ENCODE results near the gene ABCB9.
"Not testable (repeated sequence)": the region's sequence is repeated elsewhere in the genome, so short reads cannot be mapped to it uniquely, and the experiment has no call there.

The ABCB9 gene

DNA sequence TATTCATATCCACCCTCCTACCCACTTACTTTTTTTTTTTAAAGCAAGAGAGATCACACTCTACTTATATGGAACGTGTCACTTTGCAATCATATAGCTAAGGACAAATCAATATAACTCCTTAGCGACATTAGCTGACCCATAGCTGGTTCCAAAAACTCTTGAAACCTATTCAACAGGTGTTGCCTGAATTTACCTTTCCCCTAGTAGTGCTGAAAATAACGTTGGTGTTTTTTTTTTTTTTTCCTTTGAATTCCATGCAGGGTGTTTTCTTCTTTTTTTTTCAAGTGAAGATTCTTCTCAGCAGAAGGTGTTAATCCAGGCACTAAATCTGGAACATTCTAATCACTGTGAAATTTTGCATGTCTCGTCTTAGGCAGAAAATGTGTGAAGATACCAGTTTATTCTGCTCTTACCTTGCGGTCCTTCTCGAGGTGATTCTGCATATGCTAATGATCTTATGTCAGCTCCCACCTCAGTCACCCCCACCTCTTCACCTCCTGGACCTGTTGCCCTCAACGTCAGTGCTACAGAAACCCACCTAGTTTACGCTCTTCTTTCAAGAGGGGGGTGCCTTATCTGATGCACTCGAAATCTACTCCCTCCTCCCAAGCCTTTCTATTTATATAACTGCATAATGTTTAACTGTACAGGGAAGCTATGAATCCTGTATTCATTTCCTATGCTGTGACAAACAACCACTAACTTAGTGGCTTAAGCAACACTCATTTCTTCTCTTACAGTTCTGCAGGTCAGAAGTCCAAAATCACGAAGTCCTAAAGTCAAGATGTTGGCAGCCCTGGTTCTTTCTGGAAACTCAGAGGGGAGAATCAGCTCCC, 63.2 kb downstream of the ABCB9 start:
- H3K36me3 ChIP-seq (ENCODE audit: control insufficient read depth, insufficient read depth, low read length): no peaks in the 10 kb centered on the region
- H3K4me1 ChIP-seq (ENCODE audit: control insufficient read depth, insufficient read depth, low read length): no peaks in the 10 kb centered on the region; the same call in 1 of the 2 replicates
- no peak overlapping the region for H3K27ac ChIP-seq (ENCODE audit: low read depth, low read length)
- H3K9me3 ChIP-seq (ENCODE audit: control insufficient read depth, insufficient read depth, low read length): no peaks in the 10 kb centered on the region
- no peak overlapping the region for H3K4me3 ChIP-seq (ENCODE audit: low read depth, low read length)
- no peaks in the 10 kb centered on the region for H3K27me3 ChIP-seq (ENCODE audit: control insufficient read depth, insufficient read depth, low read length)
- H3K9ac ChIP-seq (ENCODE audit: low read depth, low read length): no peak overlapping the region

DNA sequence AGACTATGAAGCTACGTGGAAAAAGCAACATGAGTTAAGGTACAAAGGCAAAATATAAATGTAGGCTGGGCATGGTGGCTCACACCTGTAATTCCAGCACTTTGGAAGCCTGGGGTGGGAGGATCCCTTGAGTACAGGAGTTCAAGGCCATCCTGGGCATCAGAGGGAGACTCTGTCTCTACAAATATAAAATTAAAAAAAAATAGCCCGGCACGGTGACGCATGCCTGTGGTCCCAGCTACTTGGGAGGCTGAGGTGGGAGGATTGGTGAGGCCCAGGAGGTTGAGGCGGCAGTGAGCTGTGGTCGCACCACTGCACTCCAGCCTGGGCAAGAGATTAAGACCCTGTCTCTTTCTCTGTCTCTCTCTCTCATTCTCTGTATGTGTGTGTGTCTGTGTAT, 66.4 kb downstream of the ABCB9 start:
- no peaks in the 10 kb centered on the region for H3K36me3 ChIP-seq (ENCODE audit: control insufficient read depth, insufficient read depth, low read length)
- no peak overlapping the region for H3K9ac ChIP-seq (ENCODE audit: low read depth, low read length)
- H3K27me3 ChIP-seq (ENCODE audit: control insufficient read depth, insufficient read depth, low read length): peaks cover 7% of the 10 kb centered on the region
- no peaks in the 10 kb centered on the region for H3K9me3 ChIP-seq (ENCODE audit: control insufficient read depth, insufficient read depth, low read length)
- no peak overlapping the region for H3K4me3 ChIP-seq (ENCODE audit: low read depth, low read length)
- H3K27ac ChIP-seq (ENCODE audit: low read depth, low read length): no peak overlapping the region
- H3K4me1 ChIP-seq (ENCODE audit: control insufficient read depth, insufficient read depth, low read length): peaks cover 3% of the 10 kb centered on the region; the same call in 1 of the 2 replicates

GRCh38 chr12:122896662-122897061, 69.6 kb downstream of the ABCB9 start:
- Histone ChIP-seq H3K4me1 (ENCODE audit: control insufficient read depth, insufficient read depth, low read length) (peaks cover 31% of the 10 kb centered on the region), H3K36me3 (ENCODE audit: control insufficient read depth, insufficient read depth, low read length) (no peaks in the 10 kb centered on the region), H3K9ac (ENCODE audit: low read depth, low read length) (no peak overlapping the region), H3K9me3 (ENCODE audit: control insufficient read depth, insufficient read depth, low read length) (no peaks in the 10 kb centered on the region), H3K27me3 (ENCODE audit: control insufficient read depth, insufficient read depth, low read length) (peaks cover 11% of the 10 kb centered on the region), H3K4me3 (ENCODE audit: low read depth, low read length) (no peak overlapping the region), H3K27ac (ENCODE audit: low read depth, low read length) (no peak overlapping the region)

DNA sequence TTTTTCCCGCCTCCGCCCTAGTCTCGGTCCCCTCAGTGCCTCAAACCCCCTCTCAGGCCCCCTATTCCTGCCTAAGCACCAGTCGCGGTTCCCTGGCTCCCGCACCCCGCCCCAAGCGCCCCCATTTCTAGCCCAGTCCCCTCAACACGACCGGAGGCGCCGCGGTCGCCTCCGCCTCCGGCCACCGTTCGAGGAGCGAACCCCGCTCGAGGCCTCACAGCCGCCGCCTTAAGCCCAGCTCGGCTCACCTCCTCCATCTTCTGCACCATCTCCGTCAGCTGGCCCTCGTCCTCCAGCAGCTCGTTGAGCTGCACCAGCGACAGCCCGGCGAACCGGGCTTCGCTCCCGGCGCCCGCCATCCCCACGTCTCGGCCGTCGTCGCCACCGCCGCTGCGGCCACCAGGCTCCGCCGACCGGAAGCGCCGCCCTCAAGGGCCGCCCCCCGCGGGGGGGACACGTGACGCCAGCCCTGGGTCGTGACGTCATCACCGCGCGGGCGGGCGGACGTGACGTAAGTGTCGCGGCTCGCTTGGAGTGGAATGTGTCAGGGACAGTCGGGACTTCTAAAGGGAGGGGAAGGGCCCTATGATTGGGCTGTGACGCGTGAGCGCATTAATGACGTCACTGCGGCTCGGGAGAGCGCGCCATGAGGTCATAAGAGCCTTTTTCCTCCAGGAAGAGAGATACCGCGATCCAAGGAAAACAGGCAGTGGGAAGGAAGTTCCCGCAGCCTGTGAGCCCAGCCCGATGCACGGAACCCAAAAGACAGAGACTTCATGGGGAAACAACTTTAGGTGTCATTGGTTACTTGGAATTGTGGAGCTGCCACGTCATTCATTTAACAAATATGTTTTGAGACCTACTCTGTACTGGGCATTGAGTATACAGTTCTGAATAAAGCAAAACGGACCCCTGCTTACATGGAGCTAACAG, 70.3 kb downstream of the ABCB9 start, which contains the start of gene VPS37B:
VPS37B (minus strand) TSS at position 421 of the 933 bp plus-strand sequence; CDS start at position 359, 62 bp downstream.
- peaks cover 11% of the 10 kb centered on the region for H3K27me3 ChIP-seq (ENCODE audit: control insufficient read depth, insufficient read depth, low read length)
- H3K36me3 ChIP-seq (ENCODE audit: control insufficient read depth, insufficient read depth, low read length): no peaks in the 10 kb centered on the region
- H3K4me3 ChIP-seq (ENCODE audit: low read depth, low read length): peak within 1 kb of the TSS; percentile 74
- H3K4me1 ChIP-seq (ENCODE audit: control insufficient read depth, insufficient read depth, low read length): peaks cover 37% of the 10 kb centered on the region
- H3K27ac ChIP-seq (ENCODE audit: low read depth, low read length): no peak within 1 kb of the TSS
- no peaks in the 10 kb centered on the region for H3K9me3 ChIP-seq (ENCODE audit: control insufficient read depth, insufficient read depth, low read length)
- peak within 1 kb of the TSS; percentile 67 for H3K9ac ChIP-seq (ENCODE audit: low read depth, low read length)

DNA sequence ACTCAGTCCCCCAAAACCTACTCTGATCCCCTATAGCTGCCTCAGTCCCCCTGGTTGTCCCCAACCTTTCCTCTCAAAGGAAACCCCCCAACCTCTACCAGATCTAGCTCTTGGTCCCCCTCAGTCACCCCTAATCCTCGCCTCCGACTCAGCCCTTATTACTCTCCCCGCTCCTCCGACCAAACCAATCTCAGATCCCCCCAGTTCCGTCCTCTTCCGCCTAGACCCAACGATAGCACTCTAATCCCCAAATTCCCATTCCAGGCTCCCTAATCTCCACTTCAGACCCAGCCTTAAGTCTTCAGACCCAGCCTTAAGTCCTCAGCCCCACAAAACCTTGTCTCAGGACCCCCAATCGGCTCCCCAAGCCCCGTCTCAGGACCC, 71.0 kb downstream of the ABCB9 start:
- Histone ChIP-seq H3K27ac (ENCODE audit: low read depth, low read length) (no peak overlapping the region), H3K36me3 (ENCODE audit: control insufficient read depth, insufficient read depth, low read length) (no peaks in the 10 kb centered on the region), H3K4me1 (ENCODE audit: control insufficient read depth, insufficient read depth, low read length) (peaks cover 43% of the 10 kb centered on the region), H3K27me3 (ENCODE audit: control insufficient read depth, insufficient read depth, low read length) (peaks cover 11% of the 10 kb centered on the region), H3K9me3 (ENCODE audit: control insufficient read depth, insufficient read depth, low read length) (no peaks in the 10 kb centered on the region), H3K4me3 (ENCODE audit: low read depth, low read length) (peak overlapping the region; percentile 74), H3K9ac (ENCODE audit: low read depth, low read length) (peak overlapping the region; percentile 67)

DNA sequence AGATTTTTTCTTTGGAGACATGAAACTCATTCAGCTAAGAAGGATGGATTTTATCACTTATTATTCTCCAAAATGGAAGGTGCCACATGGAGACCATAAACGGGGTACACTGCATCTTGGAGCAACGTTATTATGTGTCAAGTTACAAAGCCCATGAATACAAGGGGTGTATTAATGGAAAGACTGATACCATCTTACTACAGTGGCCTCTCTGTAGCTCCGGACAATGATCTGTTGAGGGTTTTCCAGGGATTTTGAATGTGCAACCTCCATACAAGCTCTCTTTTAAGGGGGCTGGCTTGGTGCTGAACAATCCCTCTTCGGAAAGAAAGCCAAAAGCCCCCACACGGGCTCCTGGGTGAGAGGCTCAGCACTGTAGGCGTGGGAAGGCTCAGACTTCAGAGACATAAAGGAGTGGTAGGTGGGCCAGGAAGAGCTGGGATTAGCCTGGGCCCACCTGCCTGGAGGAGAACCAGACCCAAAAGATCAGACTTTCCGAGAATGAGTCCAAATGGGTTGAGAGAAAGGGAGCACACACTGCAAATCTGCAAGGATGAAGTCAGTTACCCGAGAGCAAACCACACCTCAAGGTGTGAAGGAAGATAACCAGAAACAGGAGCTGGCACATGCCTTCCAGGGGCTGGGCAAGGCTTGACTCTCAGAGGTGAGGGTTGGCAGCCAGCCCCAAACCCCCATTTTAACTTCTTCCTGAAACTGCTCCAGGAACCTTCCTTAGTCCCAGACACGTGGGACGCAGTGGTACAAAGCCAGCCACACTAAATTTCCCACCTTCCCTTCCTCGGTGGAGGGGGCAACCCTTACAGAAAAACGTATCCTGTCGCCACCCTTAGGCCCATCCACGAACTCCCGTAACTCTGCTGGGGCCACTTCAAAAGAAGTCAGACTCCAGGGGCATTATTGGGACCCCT, 71.8 kb downstream of the ABCB9 start:
- no peak overlapping the region for H3K27ac ChIP-seq (ENCODE audit: low read depth, low read length)
- no peak overlapping the region for H3K9ac ChIP-seq (ENCODE audit: low read depth, low read length)
- H3K36me3 ChIP-seq (ENCODE audit: control insufficient read depth, insufficient read depth, low read length): no peaks in the 10 kb centered on the region
- peaks cover 11% of the 10 kb centered on the region for H3K27me3 ChIP-seq (ENCODE audit: control insufficient read depth, insufficient read depth, low read length)
- H3K9me3 ChIP-seq (ENCODE audit: control insufficient read depth, insufficient read depth, low read length): no peaks in the 10 kb centered on the region
- H3K4me3 ChIP-seq (ENCODE audit: low read depth, low read length): peak overlapping the region; percentile 74
- peaks cover 48% of the 10 kb centered on the region for H3K4me1 ChIP-seq (ENCODE audit: control insufficient read depth, insufficient read depth, low read length)

- Histone ChIP-seq H3K4me3 (ENCODE audit: low read depth, low read length) (peak overlapping the region; percentile 3; the same call in 1 of the 2 replicates), H3K9ac (ENCODE audit: low read depth, low read length) (no peak overlapping the region), H3K27ac (ENCODE audit: low read depth, low read length) (no peak overlapping the region), H3K9me3 (ENCODE audit: control insufficient read depth, insufficient read depth, low read length) (no peaks in the 10 kb centered on the region), H3K36me3 (ENCODE audit: control insufficient read depth, insufficient read depth, low read length) (no peaks in the 10 kb centered on the region), H3K4me1 (ENCODE audit: control insufficient read depth, insufficient read depth, low read length) (peaks cover 56% of the 10 kb centered on the region), H3K27me3 (ENCODE audit: control insufficient read depth, insufficient read depth, low read length) (peaks cover 11% of the 10 kb centered on the region)
These were observed 72.8 kb downstream of the ABCB9 start for GRCh38 chr12:122893208-122894153.

- H3K9ac ChIP-seq (ENCODE audit: low read depth, low read length); H3K4me3 ChIP-seq (ENCODE audit: low read depth, low read length); H3K36me3 ChIP-seq (ENCODE audit: control insufficient read depth, insufficient read depth, low read length); H3K9me3 ChIP-seq (ENCODE audit: control insufficient read depth, insufficient read depth, low read length): not testable (repeated sequence)
- Histone ChIP-seq H3K4me1 (ENCODE audit: control insufficient read depth, insufficient read depth, low read length) (peaks cover 63% of the 10 kb centered on the region), H3K27me3 (ENCODE audit: control insufficient read depth, insufficient read depth, low read length) (peaks cover 11% of the 10 kb centered on the region), H3K27ac (ENCODE audit: low read depth, low read length) (peak overlapping the region; percentile 91)
These were observed 73.5 kb downstream of the ABCB9 start for GRCh38 chr12:122892724-122893123.

- H3K9ac ChIP-seq (ENCODE audit: low read depth, low read length): peak overlapping the region; percentile 55
- no peaks in the 10 kb centered on the region for H3K9me3 ChIP-seq (ENCODE audit: control insufficient read depth, insufficient read depth, low read length)
- H3K27ac ChIP-seq (ENCODE audit: low read depth, low read length): peak overlapping the region; percentile 91
- H3K36me3 ChIP-seq (ENCODE audit: control insufficient read depth, insufficient read depth, low read length): no peaks in the 10 kb centered on the region
- H3K27me3 ChIP-seq (ENCODE audit: control insufficient read depth, insufficient read depth, low read length): peaks cover 11% of the 10 kb centered on the region
- peaks cover 71% of the 10 kb centered on the region for H3K4me1 ChIP-seq (ENCODE audit: control insufficient read depth, insufficient read depth, low read length)
- H3K4me3 ChIP-seq (ENCODE audit: low read depth, low read length): peak overlapping the region; percentile 47
These were observed 74.4 kb downstream of the ABCB9 start for GRCh38 chr12:122891661-122892525.
